ENCODE measurements around the gene VPS50.

The VPS50 gene

GRCh38 chr7:93350338-93350737 lies 118.2 kb downstream of the VPS50 start:
- no peaks in the 10 kb centered on the region for H3K9me3 Mint-ChIP-seq
- peaks cover 19% of the 10 kb centered on the region for H3K36me3 Mint-ChIP-seq (ENCODE audit: low read depth)
- no peak for TF ChIP-seq CTCF (IDR thresholded peaks at IDR 0.05; ENCODE audit: unreplicated experiment in 3 of 3)
- no peak overlapping the region for H3K27ac Mint-ChIP-seq
- H3K27me3 Mint-ChIP-seq (ENCODE audit: low read depth) = no peaks in the 10 kb centered on the region
- H3K4me3 Mint-ChIP-seq = no peak overlapping the region
- H3K4me1 Mint-ChIP-seq = no peaks in the 10 kb centered on the region

GRCh38 chr7:93352881-93353280 lies 120.7 kb downstream of the VPS50 start:
- TF ChIP-seq CTCF (IDR thresholded peaks at IDR 0.05; ENCODE audit: unreplicated experiment in 3 of 3) = no peak
- peaks cover 18% of the 10 kb centered on the region for H3K36me3 Mint-ChIP-seq (ENCODE audit: low read depth)
- no peaks in the 10 kb centered on the region for H3K4me1 Mint-ChIP-seq

GRCh38 chr7:93354815-93355214 lies 122.6 kb downstream of the VPS50 start:
- H3K4me1 Mint-ChIP-seq = no peaks in the 10 kb centered on the region
- no peak for TF ChIP-seq CTCF (IDR thresholded peaks at IDR 0.05; ENCODE audit: unreplicated experiment in 3 of 3)

More at GRCh38 chr7:93352881-93353280, 120.7 kb downstream of the VPS50 start:
- Mint-ChIP-seq H3K9me3 (no peaks in the 10 kb centered on the region), H3K27me3 (ENCODE audit: low read depth) (no peaks in the 10 kb centered on the region), H3K4me3 (no peak overlapping the region), H3K27ac (no peak overlapping the region)

GRCh38 chr7:93359520-93360198 lies 127.5 kb downstream of the VPS50 start:
- TF ChIP-seq CTCF (IDR thresholded peaks at IDR 0.05; ENCODE audit: unreplicated experiment in 3 of 3) = no peak
- H3K4me3 Mint-ChIP-seq = no peak overlapping the region
- no peak overlapping the region for H3K27ac Mint-ChIP-seq
- peaks cover under 1% of the 10 kb centered on the region for H3K36me3 Mint-ChIP-seq (ENCODE audit: low read depth)
- no peaks in the 10 kb centered on the region for H3K27me3 Mint-ChIP-seq (ENCODE audit: low read depth)
- peaks cover 5% of the 10 kb centered on the region for H3K4me1 Mint-ChIP-seq
- no peaks in the 10 kb centered on the region for H3K9me3 Mint-ChIP-seq

More at GRCh38 chr7:93354815-93355214, 122.6 kb downstream of the VPS50 start:
- no peaks in the 10 kb centered on the region for H3K9me3 Mint-ChIP-seq
- H3K4me3 Mint-ChIP-seq = no peak overlapping the region
- H3K36me3 Mint-ChIP-seq (ENCODE audit: low read depth) = peaks cover 5% of the 10 kb centered on the region
- no peaks in the 10 kb centered on the region for H3K27me3 Mint-ChIP-seq (ENCODE audit: low read depth)
- H3K27ac Mint-ChIP-seq = no peak overlapping the region

GRCh38 chr7:93361853-93362252 lies 129.7 kb downstream of the VPS50 start:
- Mint-ChIP-seq H3K4me1 (peaks cover 9% of the 10 kb centered on the region), H3K27me3 (ENCODE audit: low read depth) (no peaks in the 10 kb centered on the region), H3K36me3 (ENCODE audit: low read depth) (no peaks in the 10 kb centered on the region), H3K4me3 (no peak overlapping the region), H3K27ac (no peak overlapping the region), H3K9me3 (no peaks in the 10 kb centered on the region)
- no peak for TF ChIP-seq CTCF (IDR thresholded peaks at IDR 0.05; ENCODE audit: unreplicated experiment in 3 of 3)

GRCh38 chr7:93364806-93365205 lies 132.6 kb downstream of the VPS50 start:
- TF ChIP-seq CTCF (IDR thresholded peaks at IDR 0.05; ENCODE audit: unreplicated experiment in 3 of 3) = no peak
- H3K4me3 Mint-ChIP-seq = no peak overlapping the region
- no peak overlapping the region for H3K27ac Mint-ChIP-seq
- peaks cover 6% of the 10 kb centered on the region for H3K9me3 Mint-ChIP-seq
- no peaks in the 10 kb centered on the region for H3K27me3 Mint-ChIP-seq (ENCODE audit: low read depth)
- H3K4me1 Mint-ChIP-seq = peaks cover 9% of the 10 kb centered on the region
- no peaks in the 10 kb centered on the region for H3K36me3 Mint-ChIP-seq (ENCODE audit: low read depth)

All from nephron (organoid).